ENCODE results near the gene NBAS. TPM values are rescaled to one million over a fixed set of nuclear protein-coding genes. Genes with fewer than 3 reads are reported as not detected.

NBAS gene
- total RNA-seq, 1 experiment from 2014 or later = 36.3 TPM

GRCh38 chr2:15170070-15170775 is 390.9 kb downstream of the NBAS start:
- BruUV-seq (replicated peaks) = no TSS peak
- no peak for DNase-seq (ENCODE audit: low read depth, low spot score)

DNA sequence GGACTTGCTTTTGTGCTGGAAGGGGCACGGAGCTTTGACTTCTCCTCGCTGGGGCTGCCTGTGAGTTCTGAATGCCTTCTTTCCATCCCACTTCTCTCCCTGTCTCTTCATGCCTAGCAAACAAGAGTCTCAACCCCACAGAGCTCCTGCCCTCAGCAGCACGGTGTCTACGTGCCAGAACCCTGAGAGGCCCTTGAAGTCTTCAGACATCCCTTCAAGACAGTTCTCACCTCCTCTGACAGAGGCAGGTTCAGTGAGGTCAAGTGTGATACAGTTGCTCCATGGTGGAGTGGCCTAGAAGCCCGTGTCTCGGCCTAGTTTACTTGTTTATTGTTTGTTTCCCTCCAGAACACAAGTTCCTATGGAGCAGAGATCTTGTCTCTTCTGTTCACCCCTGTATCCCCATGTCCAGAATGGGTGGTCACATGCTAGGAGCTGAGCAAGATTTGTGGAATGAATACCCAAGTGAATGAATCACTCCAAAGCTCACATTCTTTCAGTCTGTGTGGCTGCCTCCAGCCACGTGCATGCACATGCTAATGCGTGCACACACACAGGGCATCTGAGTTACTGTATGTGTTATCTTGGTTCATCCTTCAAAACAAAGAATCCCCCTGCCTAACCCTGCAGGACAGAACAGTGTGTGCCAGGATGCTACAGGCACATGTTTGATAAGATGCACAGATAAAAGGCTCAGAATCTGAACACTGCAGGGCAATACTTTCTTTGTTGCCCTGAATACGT is 391.6 kb downstream of the NBAS start:
- TF ChIP-seq, protein P1, sequence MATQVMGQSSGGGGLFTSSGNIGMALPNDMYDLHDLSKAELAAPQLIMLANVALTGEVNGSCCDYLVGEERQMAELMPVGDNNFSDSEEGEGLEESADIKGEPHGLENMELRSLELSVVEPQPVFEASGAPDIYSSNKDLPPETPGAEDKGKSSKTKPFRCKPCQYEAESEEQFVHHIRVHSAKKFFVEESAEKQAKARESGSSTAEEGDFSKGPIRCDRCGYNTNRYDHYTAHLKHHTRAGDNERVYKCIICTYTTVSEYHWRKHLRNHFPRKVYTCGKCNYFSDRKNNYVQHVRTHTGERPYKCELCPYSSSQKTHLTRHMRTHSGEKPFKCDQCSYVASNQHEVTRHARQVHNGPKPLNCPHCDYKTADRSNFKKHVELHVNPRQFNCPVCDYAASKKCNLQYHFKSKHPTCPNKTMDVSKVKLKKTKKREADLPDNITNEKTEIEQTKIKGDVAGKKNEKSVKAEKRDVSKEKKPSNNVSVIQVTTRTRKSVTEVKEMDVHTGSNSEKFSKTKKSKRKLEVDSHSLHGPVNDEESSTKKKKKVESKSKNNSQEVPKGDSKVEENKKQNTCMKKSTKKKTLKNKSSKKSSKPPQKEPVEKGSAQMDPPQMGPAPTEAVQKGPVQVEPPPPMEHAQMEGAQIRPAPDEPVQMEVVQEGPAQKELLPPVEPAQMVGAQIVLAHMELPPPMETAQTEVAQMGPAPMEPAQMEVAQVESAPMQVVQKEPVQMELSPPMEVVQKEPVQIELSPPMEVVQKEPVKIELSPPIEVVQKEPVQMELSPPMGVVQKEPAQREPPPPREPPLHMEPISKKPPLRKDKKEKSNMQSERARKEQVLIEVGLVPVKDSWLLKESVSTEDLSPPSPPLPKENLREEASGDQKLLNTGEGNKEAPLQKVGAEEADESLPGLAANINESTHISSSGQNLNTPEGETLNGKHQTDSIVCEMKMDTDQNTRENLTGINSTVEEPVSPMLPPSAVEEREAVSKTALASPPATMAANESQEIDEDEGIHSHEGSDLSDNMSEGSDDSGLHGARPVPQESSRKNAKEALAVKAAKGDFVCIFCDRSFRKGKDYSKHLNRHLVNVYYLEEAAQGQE (IDR thresholded peaks at IDR 0.05; ENCODE audit: insufficient read depth in 1 of 2, low read depth in 2 of 2, low read length in 1 of 2) = no peak
- TF ChIP-seq TCF7L2 (IDR thresholded peaks at IDR 0.05; ENCODE audit: low read depth, low read length) = no peak
- no peak for TF ChIP-seq CTCF (IDR thresholded peaks at IDR 0.05)
- TF ChIP-seq SIN3A (IDR thresholded peaks at IDR 0.05; ENCODE audit: borderline replicate concordance, insufficient read depth, low read depth, low read length) = no peak
- no peak for TF ChIP-seq POLR2AphosphoS5 (IDR thresholded peaks at IDR 0.05; ENCODE audit: low read depth, low read length)
- H3K4me3 ChIP-seq (ENCODE audit: low read depth in 2 of 2, low read length in 2 of 2) = no peak overlapping the region
- no peaks in the 10 kb centered on the region for H3K9me3 ChIP-seq (ENCODE audit: control insufficient read depth, insufficient read depth, low read depth, low read length)
- intact Hi-C loops (cut with micrococcal nuclease; ENCODE audit: unreplicated experiment) = no loop called here
- H3K27me3 ChIP-seq (ENCODE audit: control insufficient read depth, insufficient read depth, low read length) = no peaks in the 10 kb centered on the region
- no TSS peak for BruUV-seq (replicated peaks)
- no peaks in the 10 kb centered on the region for H3K4me1 ChIP-seq (ENCODE audit: control insufficient read depth, insufficient read depth, low read length)
- ChIA-PET POLR2A (no interaction called here), CTCF (no interaction called here)
- peak; percentile 13 for DNase-seq (ENCODE audit: low read depth, low spot score)
- H3K27ac ChIP-seq (ENCODE audit: low read length) = no peak overlapping the region
- H3K36me3 ChIP-seq (ENCODE audit: control insufficient read depth, insufficient read depth, low read length) = no peaks in the 10 kb centered on the region
- in situ Hi-C loops (cut with HindIII; ENCODE audit: low pct_unique_long_range_greater_than_20kb, low sequenced_read_pairs) = no loop called here
- ATAC-seq = no peak

More at GRCh38 chr2:15170070-15170775, 390.9 kb downstream of the NBAS start:
- Histone ChIP-seq H3K27me3 (ENCODE audit: control insufficient read depth, insufficient read depth, low read length) (no peaks in the 10 kb centered on the region), H3K27ac (ENCODE audit: low read length) (no peak overlapping the region), H3K9me3 (ENCODE audit: control insufficient read depth, insufficient read depth, low read depth, low read length) (no peaks in the 10 kb centered on the region), H3K4me1 (ENCODE audit: control insufficient read depth, insufficient read depth, low read length) (no peaks in the 10 kb centered on the region), H3K4me3 (ENCODE audit: low read depth in 2 of 2, low read length in 2 of 2) (no peak overlapping the region), H3K36me3 (ENCODE audit: control insufficient read depth, insufficient read depth, low read length) (no peaks in the 10 kb centered on the region)
- TF ChIP-seq, protein P1 (IDR thresholded peaks at IDR 0.05; ENCODE audit: insufficient read depth in 1 of 2, low read depth in 2 of 2, low read length in 1 of 2) = no peak
- TF ChIP-seq CTCF (IDR thresholded peaks at IDR 0.05) = no peak
- no peak for TF ChIP-seq POLR2AphosphoS5 (IDR thresholded peaks at IDR 0.05; ENCODE audit: low read depth, low read length)
- TF ChIP-seq SIN3A (IDR thresholded peaks at IDR 0.05; ENCODE audit: borderline replicate concordance, insufficient read depth, low read depth, low read length) = no peak
- no peak for TF ChIP-seq TCF7L2 (IDR thresholded peaks at IDR 0.05; ENCODE audit: low read depth, low read length)
- ChIA-PET CTCF (no interaction called here), POLR2A (no interaction called here)
- in situ Hi-C loops (cut with HindIII; ENCODE audit: low pct_unique_long_range_greater_than_20kb, low sequenced_read_pairs) (no loop called here), intact Hi-C loops (cut with micrococcal nuclease; ENCODE audit: unreplicated experiment) (no loop called here)
- no peak for ATAC-seq

Measured in Panc1 (cell line).